GM19372 (cell line): ENCODE results near the gene CYB5R4.
"Not testable (repeated sequence)": the region's sequence is repeated elsewhere in the genome, so short reads cannot be mapped to it uniquely, and the experiment has no call there.

Experiments used
- ATAC-seq: cut with Tn5 transposase; IDR thresholded peaks from one replicate; pipeline ENCODE4 v1.9.1; 2021; ENCODE audit warnings: mild to moderate bottlenecking, low read depth, moderate library complexity; ENCODE audit not compliant: unreplicated experiment

The CYB5R4 gene

DNA sequence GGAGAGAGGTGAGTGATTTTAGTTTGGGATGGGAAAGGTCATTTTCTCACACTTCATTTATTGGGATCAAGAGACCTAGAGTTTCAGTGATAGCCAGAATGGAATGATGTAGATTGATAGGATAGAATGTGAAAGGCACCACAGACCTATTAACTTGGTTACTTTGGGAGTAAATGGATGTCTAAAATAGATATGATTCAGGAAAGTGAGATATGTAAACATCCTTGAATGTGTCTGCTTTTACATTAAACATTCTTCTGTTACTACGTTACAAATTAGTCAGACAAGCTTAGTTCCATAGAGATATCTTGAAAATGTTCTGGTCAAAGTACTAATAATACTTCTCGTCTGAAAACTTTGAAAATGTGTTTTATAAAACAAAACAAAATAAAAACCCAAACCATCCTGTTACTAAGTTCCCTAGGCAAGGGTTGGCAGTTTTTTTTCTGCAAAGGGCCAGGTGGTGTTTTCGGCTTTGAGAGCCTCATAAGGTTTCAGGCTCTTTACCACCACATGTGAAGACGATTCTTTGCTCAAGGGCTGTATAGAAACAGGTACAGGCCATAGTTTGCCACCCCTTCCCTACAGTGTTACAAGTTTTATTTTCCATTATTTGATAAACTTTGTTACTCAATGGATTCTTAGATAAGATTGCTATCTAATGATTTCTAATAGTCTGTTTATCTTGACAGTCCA lies 3.4 kb downstream of the CYB5R4 start:
- ATAC-seq, result no peak

DNA sequence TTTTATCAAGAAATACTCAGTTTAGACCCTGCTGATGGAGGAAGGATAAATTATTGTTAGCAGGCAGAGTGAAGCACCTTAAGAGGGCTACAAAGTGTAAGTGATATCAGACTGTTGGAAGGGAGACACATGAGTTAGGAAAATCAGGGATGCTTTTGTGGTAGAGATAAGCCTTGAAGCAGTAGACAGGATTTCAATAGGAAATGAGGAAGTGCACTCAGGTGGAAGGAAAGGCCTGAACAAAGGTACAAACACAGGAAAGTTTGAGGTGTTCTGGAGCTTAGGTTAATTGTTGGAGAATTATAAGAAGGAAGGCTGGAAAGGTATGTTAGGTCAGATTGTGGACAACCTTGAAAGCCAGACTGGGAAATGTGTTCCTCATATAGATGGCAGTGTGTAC lies 7.6 kb downstream of the CYB5R4 start:
- no peak for ATAC-seq

DNA sequence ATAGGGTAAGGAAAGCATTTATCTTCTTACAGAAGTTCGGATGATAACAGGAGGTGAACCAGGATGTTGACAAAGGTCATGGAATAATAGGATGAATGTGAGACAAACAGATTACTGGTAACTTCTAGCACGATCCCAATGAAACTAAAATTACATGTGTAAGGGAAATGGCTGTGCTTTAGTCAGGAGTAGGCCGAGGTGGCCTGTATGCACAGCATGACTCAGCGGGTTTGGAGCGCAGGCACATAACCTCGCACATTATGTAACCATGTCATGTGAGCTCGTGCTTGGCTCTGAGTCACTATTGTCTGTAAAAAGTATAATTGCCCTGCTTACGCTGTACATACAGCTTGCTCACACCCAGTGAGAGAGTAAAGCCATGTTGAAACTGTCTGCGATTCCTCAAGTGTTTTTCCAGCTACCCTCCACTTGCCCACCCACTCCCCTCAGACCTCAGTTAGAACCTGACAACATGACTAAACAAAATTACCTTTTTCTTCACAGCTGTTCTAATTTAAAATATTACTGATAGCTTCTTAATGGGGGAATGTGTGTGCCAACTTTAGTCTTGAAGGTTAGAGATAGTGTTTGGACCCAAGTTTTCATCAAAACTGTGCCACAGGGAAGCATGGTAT lies 8.2 kb downstream of the CYB5R4 start:
- ATAC-seq, result no peak

- ATAC-seq, result no peak
Measured at GRCh38 chr6:83868639-83869038, 9.2 kb downstream of the CYB5R4 start.

GRCh38 chr6:83870649-83871048 lies 11.2 kb downstream of the CYB5R4 start:
- ATAC-seq, result no peak

DNA sequence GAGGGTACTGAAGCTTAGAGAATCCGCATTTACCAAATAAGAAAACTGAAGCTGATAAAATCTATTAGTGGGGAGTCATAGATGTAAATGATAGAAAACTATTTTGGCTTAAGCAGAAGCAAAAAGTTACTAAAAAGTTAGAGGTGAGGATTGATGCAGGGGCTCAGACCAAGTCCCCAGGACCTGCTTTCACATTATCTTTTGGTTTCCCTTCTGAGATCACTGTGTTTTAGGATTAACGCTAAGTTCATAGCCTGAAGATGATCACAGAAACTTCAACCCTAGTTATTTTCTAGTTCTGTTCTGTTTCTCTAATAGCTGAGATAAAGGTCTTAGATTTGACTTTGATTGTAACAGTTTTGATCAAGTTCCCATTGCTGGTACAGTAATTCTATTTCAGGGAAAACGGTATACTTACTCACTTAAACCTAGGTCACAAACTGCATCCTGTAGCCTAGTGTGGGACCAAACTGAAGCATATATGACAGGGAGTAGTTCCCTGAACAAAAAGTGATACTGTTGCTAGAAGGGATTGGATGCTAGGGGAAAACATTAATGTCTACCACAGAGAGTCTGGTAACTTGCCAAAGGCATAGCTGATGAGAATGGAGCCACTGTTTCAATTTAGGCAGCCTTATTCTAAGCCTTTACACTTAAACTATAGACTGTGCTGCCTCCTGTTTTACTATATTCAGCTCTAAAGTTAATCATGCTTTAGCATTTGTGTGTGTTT lies 13.1 kb downstream of the CYB5R4 start:
- ATAC-seq, result no peak

DNA sequence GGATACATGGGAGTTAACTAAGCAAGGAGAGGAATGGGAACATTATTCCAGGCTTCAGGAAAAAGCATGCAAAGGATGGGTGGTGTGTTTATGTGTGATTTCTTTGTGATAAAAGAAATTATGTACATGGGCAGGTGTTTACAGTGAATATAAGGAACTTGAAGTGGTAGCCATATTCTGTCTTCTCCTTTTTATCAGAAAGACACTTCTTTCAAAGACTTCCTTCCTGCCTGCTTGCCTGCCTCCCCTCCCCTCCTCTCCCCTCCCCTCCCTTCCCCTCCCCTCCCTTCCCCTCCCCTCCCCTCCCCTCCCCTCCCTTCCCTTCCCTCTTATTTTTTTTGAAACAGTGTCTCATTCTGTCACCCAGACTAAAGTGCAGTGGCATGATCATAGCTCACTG lies 14.4 kb downstream of the CYB5R4 start:
- ATAC-seq, result no peak

- no peak for ATAC-seq
Measured at GRCh38 chr6:83875843-83876242, 16.4 kb downstream of the CYB5R4 start.

- ATAC-seq, result no peak
Measured at GRCh38 chr6:83878902-83879644, 19.6 kb downstream of the CYB5R4 start.

- ATAC-seq, result no peak
Measured at GRCh38 chr6:83879746-83880145, 20.3 kb downstream of the CYB5R4 start.

DNA sequence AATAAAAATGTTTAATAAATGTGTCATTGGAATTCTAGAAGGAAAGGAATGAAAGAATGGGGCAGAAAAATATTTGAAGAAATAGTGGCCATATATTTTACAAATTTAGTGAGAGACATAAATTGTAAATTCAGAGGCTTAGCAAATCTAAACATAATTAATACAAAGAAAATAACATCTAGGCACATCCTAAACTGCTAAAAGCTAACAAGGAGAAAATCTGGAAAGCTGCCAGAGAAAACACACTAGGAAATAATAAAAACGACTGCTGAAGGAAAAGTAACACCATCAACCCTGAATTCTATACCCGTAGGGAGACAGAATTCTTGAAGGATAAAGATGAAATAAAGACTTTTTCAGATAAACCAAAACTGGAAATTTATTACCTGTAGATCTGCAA lies 23.8 kb downstream of the CYB5R4 start:
- ATAC-seq, result no peak

- ATAC-seq, result peak; percentile 81
Measured at GRCh38 chr6:83884523-83884922, 25.0 kb downstream of the CYB5R4 start.

DNA sequence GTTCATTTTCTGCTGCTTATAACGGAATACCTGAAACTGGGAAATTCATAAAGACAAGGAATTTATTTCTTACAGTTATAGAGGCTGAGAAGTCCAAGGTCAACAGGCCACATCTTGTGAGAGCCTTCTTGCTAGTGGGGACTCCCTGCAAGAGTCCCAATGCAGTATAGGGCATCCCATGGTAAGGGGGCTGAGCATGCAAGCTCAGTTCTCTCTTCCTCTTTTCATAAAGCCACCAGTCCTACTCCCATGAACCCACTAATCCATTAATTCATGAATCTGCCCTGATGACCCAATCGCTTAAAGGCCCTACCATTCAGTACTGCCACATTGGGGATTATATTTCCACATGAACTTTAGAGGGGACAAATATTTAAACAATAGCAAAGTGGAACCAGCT lies 26.5 kb downstream of the CYB5R4 start:
- no peak for ATAC-seq

DNA sequence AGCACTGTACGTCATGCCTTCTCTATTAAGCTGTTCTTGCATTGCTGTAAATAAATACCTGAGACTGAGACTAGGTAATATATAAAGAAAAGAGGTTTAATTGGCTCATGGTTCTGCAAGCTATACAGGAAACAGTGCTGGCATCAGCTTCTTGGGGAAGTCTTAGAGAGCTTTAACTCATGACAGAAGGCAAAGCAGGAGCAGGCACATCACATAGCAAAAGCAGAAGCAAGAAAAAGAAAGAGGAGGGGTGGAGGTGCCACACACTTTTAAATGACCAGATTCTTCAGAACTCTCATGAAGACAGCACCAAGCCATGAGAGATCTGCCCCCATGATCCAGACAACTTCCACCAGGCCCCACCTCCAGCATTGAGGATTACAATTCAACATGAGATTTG lies 30.1 kb downstream of the CYB5R4 start:
- no peak for ATAC-seq

GRCh38 chr6:83890520-83890919 lies 31.0 kb downstream of the CYB5R4 start:
- no peak for ATAC-seq

- ATAC-seq, result no peak
Measured at GRCh38 chr6:83891586-83891985, 32.1 kb downstream of the CYB5R4 start.

DNA sequence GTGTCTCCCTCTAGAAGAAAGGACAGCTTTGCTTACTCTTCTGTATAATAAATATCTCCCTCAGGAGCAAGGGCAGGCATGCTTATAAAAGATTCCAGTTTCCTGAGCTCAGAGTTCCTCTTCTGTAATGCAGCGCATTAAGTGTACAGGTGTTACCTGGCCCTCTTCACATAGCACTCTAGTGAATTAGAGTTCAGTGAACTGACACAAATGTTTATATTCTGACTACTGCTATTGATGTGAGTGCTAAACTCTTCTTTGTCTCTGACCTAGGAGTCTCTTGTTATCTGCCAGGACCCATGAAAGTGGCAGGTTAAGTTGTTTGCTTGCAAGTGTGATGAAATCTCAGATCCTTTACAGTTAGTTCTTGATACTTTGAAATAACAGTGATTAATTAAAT lies 33.5 kb downstream of the CYB5R4 start:
- no peak for ATAC-seq

GRCh38 chr6:83897094-83897493 lies 37.6 kb downstream of the CYB5R4 start:
- ATAC-seq, result not testable (repeated sequence)

GRCh38 chr6:83901624-83902023 lies 42.1 kb downstream of the CYB5R4 start:
- no peak for ATAC-seq

- ATAC-seq, result no peak
Measured at GRCh38 chr6:83904395-83904794, 44.9 kb downstream of the CYB5R4 start.

DNA sequence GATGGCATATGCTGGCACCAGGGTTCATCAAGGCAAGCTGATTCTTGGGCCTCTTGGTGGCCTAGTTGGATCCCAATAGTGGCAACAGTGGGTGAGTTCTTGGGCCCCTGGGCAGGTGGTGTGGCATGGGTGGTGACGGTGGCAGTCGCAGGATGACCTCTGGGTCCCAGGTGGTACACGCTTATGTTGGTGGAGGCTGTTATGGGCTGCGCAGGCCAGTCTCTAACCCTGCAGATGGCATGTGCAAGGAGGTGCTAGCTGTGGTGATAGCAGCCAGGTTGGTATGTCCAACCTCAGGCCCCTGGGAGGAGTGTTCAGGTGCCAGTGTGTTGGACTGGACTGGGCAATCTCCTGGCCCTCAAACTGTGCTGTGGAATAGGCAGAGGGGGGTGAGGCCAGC lies 46.2 kb downstream of the CYB5R4 start:
- no peak for ATAC-seq
